Endothelial cell of umbilical vein (primary cell): ENCODE data around the gene UBD. TPM values are rescaled to one million over a fixed set of nuclear protein-coding genes. Genes with fewer than 3 reads are reported as not detected.

Source experiments
- BruUV-seq: library from RNA; stranded (reverse); fragments of 400-500 nt; replicated peaks from 2 replicates; lab custom pipeline; 2021; lab: Mats Ljungman, UMichigan
- CTCF ChIA-PET: fragments of 300-600, 350-600 bp; sonication (Branson Sonifier 250); formaldehyde crosslinking; loops from one replicate; lab custom pipeline; 2021; ENCODE audit warnings: antibody characterized with exemption, inconsistent platforms; lab: Charles Lee
- POLR2A ChIA-PET: fragments of 300-600, 350-600 bp; sonication (Branson Sonifier 250); formaldehyde crosslinking; loops from one replicate; lab custom pipeline; 2021; ENCODE audit warnings: antibody characterized with exemption, inconsistent platforms; lab: Charles Lee
- DNase-seq: peaks from one replicate; pipeline ENCODE4 v3.0.0-alpha.2; 2011; ENCODE audit warnings: low read depth, low spot score
- FAIRE-seq: peaks from 2 replicates; lab custom pipeline; 2011; peaks lifted over from hg19 to GRCh38; lab: Jason Lieb, UNC
- H2AFZ ChIP-seq: 2 replicates; pipeline ENCODE4 v1.6.0; 2012; ENCODE audit warnings: low read depth, low read length, control low read depth, inconsistent platforms
- H3K27ac ChIP-seq: 2 replicates; pipeline ENCODE4 v1.5.1; 2011; ENCODE audit warnings: low read depth, mild to moderate bottlenecking, control low read depth, low read length, moderate library complexity; ENCODE audit not compliant: insufficient read depth
- H3K27me3 ChIP-seq, 2 experiments: 2 replicates each; pipeline versions ENCODE4 v1.6.0 to v1.6.1; 2011; ENCODE audit warnings: low read length in 2 of 2, mixed read lengths in 1 of 2; ENCODE audit not compliant: control insufficient read depth in 2 of 2, insufficient read depth in 2 of 2
- H3K36me3 ChIP-seq, 2 experiments: 2 replicates in 1 of 2; 3 replicates in 1 of 2; pipeline ENCODE4 v1.5.1; 2011; ENCODE audit warnings: low read length in 2 of 2, mild to moderate bottlenecking in 1 of 2, moderate library complexity in 1 of 2; ENCODE audit not compliant: control insufficient read depth in 2 of 2, insufficient read depth in 2 of 2; ENCODE audit errors: extremely low read depth in 1 of 2
- H3K4me1 ChIP-seq: 3 replicates; pipeline ENCODE4 v1.5.1; 2011; ENCODE audit warnings: mild to moderate bottlenecking, low read length; ENCODE audit not compliant: control insufficient read depth, insufficient read depth; ENCODE audit errors: extremely low read depth
- H3K4me2 ChIP-seq: 2 replicates; pipeline ENCODE4 v1.6.1; 2011; ENCODE audit warnings: low read length, control low read depth, mixed read lengths; ENCODE audit not compliant: insufficient read depth
- H3K4me3 ChIP-seq, 3 experiments: fragments of 200-600 bp in 1 of 3; sonication (generic), shearing (Covaris generic) in 1 of 3; replicated peaks in 1 of 3; 2 replicates each; pipeline ENCODE4 v1.5.1; 2011 to 2016; ENCODE audit warnings: control low read depth in 3 of 3, low read length in 3 of 3, mild to moderate bottlenecking in 2 of 3, inconsistent platforms in 1 of 3, low read depth in 1 of 3, moderate library complexity in 1 of 3; ENCODE audit not compliant: insufficient read depth in 1 of 3
- H3K79me2 ChIP-seq: 2 replicates; pipeline ENCODE4 v1.6.0; 2012; ENCODE audit warnings: low read length, inconsistent platforms; ENCODE audit not compliant: control insufficient read depth, insufficient read depth
- H3K9ac ChIP-seq: replicated peaks from 2 replicates; pipeline ENCODE3; 2011; ENCODE audit warnings: low read length, control low read depth; ENCODE audit not compliant: insufficient read depth; ENCODE audit errors: extremely low read depth
- H3K9me1 ChIP-seq: replicated peaks from 3 replicates; pipeline ENCODE4 v1.6.0; 2011; ENCODE audit warnings: mild to moderate bottlenecking, low read length; ENCODE audit not compliant: control insufficient read depth, insufficient read depth; ENCODE audit errors: extremely low read depth
- H3K9me3 ChIP-seq: replicated peaks from 2 replicates; pipeline ENCODE4 v1.5.1; 2012; ENCODE audit warnings: low read length, inconsistent platforms; ENCODE audit not compliant: control insufficient read depth, insufficient read depth
- H4K20me1 ChIP-seq: replicated peaks from 2 replicates; pipeline ENCODE3; 2011; ENCODE audit warnings: mild to moderate bottlenecking, low read length; ENCODE audit not compliant: control insufficient read depth, insufficient read depth; ENCODE audit errors: extremely low read depth
- CTCF ChIP-seq, 2 donors: IDR thresholded peaks; 1 replicate in 1 of 2; 2 replicates in 1 of 2; pipeline ENCODE4 v1.5.1; 2011; ENCODE audit warnings: low read length in 2 of 2, mild to moderate bottlenecking in 2 of 2, moderate library complexity in 2 of 2, control low read depth in 1 of 2, inconsistent platforms in 1 of 2, low read depth in 1 of 2; ENCODE audit not compliant: insufficient read depth in 1 of 2; ENCODE audit errors: extremely low read depth in 1 of 2
- EZH2 ChIP-seq: IDR thresholded peaks from 2 replicates; pipeline ENCODE4 v1.6.1; 2012; ENCODE audit warnings: borderline replicate concordance, low read depth, mild to moderate bottlenecking, moderate library complexity, low read length, inconsistent platforms; ENCODE audit not compliant: severe bottlenecking
- FOS ChIP-seq: IDR thresholded peaks from 2 replicates; pipeline ENCODE4 v1.6.1; 2011; ENCODE audit warnings: mild to moderate bottlenecking, low read length, moderate library complexity, borderline replicate concordance; ENCODE audit not compliant: insufficient read depth
- GATA2 ChIP-seq: IDR thresholded peaks from 2 replicates; pipeline ENCODE4 v1.7.0; 2011; ENCODE audit warnings: low read depth, mild to moderate bottlenecking, moderate library complexity, mixed read lengths, low read length; ENCODE audit not compliant: insufficient read length, insufficient read depth
- JUN ChIP-seq: IDR thresholded peaks from 2 replicates; pipeline ENCODE4 v1.6.1; 2011; ENCODE audit warnings: borderline replicate concordance, low read depth; ENCODE audit not compliant: insufficient read length, insufficient read depth
- MAX ChIP-seq: IDR thresholded peaks from 2 replicates; pipeline ENCODE4 v1.6.1; 2011; ENCODE audit not compliant: insufficient read depth, insufficient read length
- POLR2A ChIP-seq: IDR thresholded peaks from 2 replicates; pipeline ENCODE4 v1.6.1; 2012; ENCODE audit warnings: low read depth, mild to moderate bottlenecking, control low read depth, low read length
- POLR2AphosphoS5 ChIP-seq: IDR thresholded peaks from 2 replicates; pipeline ENCODE4 v1.6.1; 2012; ENCODE audit warnings: low read depth, mild to moderate bottlenecking, control low read depth, low read length, moderate library complexity; ENCODE audit not compliant: insufficient read depth
- dilution Hi-C: fragments of 300-500 bp; cut with MboI; formaldehyde crosslinking; loops from one replicate; pipeline ENCODE4 v1.15.0; 2019; ENCODE audit warnings: low sequenced_read_pairs; ENCODE audit not compliant: extremely low pct_ligation_motif_present
- intact Hi-C: fragments of 100-400 bp; cut with micrococcal nuclease; formaldehyde crosslinking; loops from one replicate; pipeline ENCODE4 v1.10.0; 2022
- polyA plus RNA-seq, 4 experiments: library from polyadenylated mRNA; depleted of rRNA in 3 of 4; stranded (reverse) in 3 of 4; unstranded in 1 of 4; fragments of >200 nt; gene quantifications; 2 replicates each; pipeline versions ENCODE4 v1.2.1 to v1.2.3, GENCODE V29; 2011 to 2012; ENCODE audit warnings: missing spikeins in 1 of 4
- total RNA-seq: library from RNA; stranded (reverse); gene quantifications from 2 replicates; pipeline ENCODE4 v1.2.3, GENCODE V29; 2021

The UBD gene
- total and polyA plus RNA-seq, 2 donors (not counting 3 experiments of a cell fraction or from before 2014, with no cell fraction given), result 0.10 to 0.31 TPM

GRCh38 chr6:29591677-29592076 lies 32.1 kb upstream of the UBD start:
- CTCF ChIA-PET, result interaction anchor here (1.9 to 2.0 kb wide), 2 partner anchors 62 to 575 kb away, joined by 5 to 6 read pairs; no protein-coding TSS in a partner anchor
- intact Hi-C loops, result no loop called here
- Histone ChIP-seq H3K79me2 (no peaks in the 10 kb centered on the region), H3K27ac (no peak overlapping the region), H3K36me3 (no peaks in the 10 kb centered on the region), H2AFZ (no peak overlapping the region), H3K9me3 (no peaks in the 10 kb centered on the region), H3K4me2 (no peak overlapping the region), H3K4me1 (no peaks in the 10 kb centered on the region), H4K20me1 (no peaks in the 10 kb centered on the region), H3K9ac (no peak overlapping the region), H3K27me3 (peaks cover 0 to 8% of the 10 kb centered on the region in 2 experiments), H3K9me1 (no peaks in the 10 kb centered on the region), H3K4me3 (no peak overlapping the region)
- no TSS peak for BruUV-seq
- dilution Hi-C loops, result no loop called here
- FAIRE-seq (no peak), DNase-seq (no peak)
- POLR2A ChIA-PET, result no interaction called here
- TF ChIP-seq POLR2AphosphoS5 (no peak), JUN (no peak), FOS (no peak), MAX (no peak), EZH2 (no peak)

- CTCF ChIA-PET, result interaction anchor here (0.7 to 2.0 kb wide), 9 partner anchors 11 to 1094 kb away, joined by 3 to 12 read pairs (median 4); partner anchors contain the start of gene OR12D3
- POLR2A ChIA-PET, result no interaction called here
- Histone ChIP-seq H3K9ac (no peak overlapping the region), H3K4me1 (no peaks in the 10 kb centered on the region), H3K27ac (no peak overlapping the region), H4K20me1 (no peaks in the 10 kb centered on the region), H3K4me2 (no peak overlapping the region), H3K9me1 (no peaks in the 10 kb centered on the region), H3K4me3 (no peak overlapping the region), H3K27me3 (peaks cover 0 to 8% of the 10 kb centered on the region in 2 experiments), H3K36me3 (no peaks in the 10 kb centered on the region), H2AFZ (no peak overlapping the region), H3K9me3 (no peaks in the 10 kb centered on the region), H3K79me2 (no peaks in the 10 kb centered on the region)
- dilution Hi-C loops (no loop called here), intact Hi-C loops (no loop called here)
- FAIRE-seq (no peak), DNase-seq (no peak)
- TF ChIP-seq EZH2, result no peak
- TF ChIP-seq GATA2, result no peak
- TF ChIP-seq POLR2AphosphoS5, result no peak
- no peak for TF ChIP-seq POLR2A
- TF ChIP-seq MAX, result no peak
- TF ChIP-seq CTCF (IDR thresholded peaks at IDR 0.05; ENCODE audit: extremely low read depth in 1 of 2, insufficient read depth in 1 of 2, low read depth in 1 of 2, low read length in 2 of 2), result no peak
- TF ChIP-seq JUN, result no peak
- TF ChIP-seq FOS, result no peak
- BruUV-seq, result no TSS peak
Observed at GRCh38 chr6:29590218-29590808, 30.8 kb upstream of the UBD start.
